GM13976 (cell line): ENCODE data around the gene FGF14.

ENCODE experiments used
- DNase-seq: peaks from one replicate; pipeline ENCODE4 v3.0.0; 2012; ENCODE audit warnings: low spot score
- CTCF ChIP-seq: IDR thresholded peaks from 2 replicates; pipeline ENCODE4 v1.5.1; 2012; ENCODE audit warnings: borderline replicate concordance, mild to moderate bottlenecking; ENCODE audit not compliant: insufficient read depth; ENCODE audit errors: extremely low read depth, missing control alignments, control extremely low read depth
- in situ Hi-C: fragments of 300-500 bp; cut with MboI; formaldehyde crosslinking; loops from one replicate; pipeline ENCODE4 v1.12.0; 2022; ENCODE audit warnings: low sequenced_read_pairs, mixed read lengths, inconsistent platforms; ENCODE audit not compliant: unreplicated experiment

FGF14 gene

DNA sequence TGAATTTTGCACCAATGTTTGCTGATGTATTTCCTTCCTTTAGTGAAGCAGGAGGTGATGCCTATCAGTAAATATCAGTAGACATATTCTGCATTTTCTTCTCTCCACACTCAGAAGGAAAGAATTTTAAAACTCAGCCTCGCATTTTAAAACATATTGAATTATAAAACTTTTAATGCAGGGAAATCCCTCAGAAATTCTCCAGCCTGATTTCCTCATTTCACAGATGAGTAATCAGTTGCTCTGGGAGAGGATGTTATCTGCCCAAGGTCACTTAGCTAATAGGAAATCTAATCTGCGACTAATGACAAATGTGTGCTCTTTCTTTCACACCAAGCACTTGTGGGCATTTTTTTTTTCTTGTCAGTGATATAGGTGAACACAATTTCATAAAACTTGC is 628.8 kb downstream of the FGF14 start:
- TF ChIP-seq CTCF = no peak
- in situ Hi-C loops = loop anchor here (25.0 kb wide), 1 partner anchor 611 kb away; no protein-coding TSS in a partner anchor
- DNase-seq = no peak

- no peak for TF ChIP-seq CTCF
- in situ Hi-C loops = loop anchor here (25.0 kb wide), 1 partner anchor 605 kb away; no protein-coding TSS in a partner anchor
- DNase-seq = no peak
Observed at GRCh38 chr13:101767131-101767530, 634.7 kb downstream of the FGF14 start.

DNA sequence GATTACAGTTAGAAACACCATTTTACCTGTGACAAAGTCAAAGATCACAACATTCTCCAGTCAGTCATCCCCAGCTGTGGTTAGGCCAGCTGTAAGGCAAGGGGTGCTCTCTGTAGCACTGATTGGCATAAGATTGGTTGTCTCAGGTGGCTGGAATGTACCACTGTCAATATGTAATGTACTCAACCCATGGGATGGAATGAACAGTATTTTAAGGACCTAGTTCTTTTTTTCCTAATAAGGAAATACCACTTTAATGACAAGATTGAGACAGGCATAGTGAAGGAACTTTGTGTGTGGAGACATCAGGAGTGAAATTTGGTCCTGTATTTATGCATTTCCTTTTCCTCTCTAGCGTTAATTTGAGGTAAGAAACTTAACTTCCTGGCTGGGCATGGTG is 638.7 kb downstream of the FGF14 start:
- DNase-seq = no peak
- TF ChIP-seq CTCF = no peak
- in situ Hi-C loops = loop anchor here (25.0 kb wide), 1 partner anchor 601 kb away; no protein-coding TSS in a partner anchor

DNA sequence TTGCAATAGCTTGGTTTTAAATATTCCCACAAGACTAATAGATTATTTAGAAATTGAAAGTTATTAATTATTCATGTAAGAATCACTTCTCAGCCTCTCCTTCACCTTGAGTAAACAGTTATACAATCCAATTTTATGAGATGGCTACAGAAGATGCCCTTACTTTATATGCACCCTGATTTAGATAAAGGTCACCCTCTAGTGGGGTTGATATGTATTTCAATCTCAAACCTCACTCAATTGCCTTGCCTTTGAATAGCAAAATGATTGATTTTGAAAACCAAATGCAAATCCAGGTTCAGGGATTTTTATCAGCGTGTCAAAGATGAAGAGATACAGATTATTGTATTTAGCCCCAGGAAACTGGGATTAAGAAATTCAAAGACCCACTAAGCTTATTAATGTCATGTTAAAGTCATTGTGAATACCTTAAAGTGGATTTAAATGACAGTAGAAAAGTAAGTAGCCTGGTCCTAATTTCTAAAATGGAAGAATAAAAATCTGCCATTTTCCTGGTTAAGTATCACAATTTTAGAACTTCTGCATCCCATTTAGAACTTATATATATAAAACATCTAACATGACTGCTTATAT is 644.3 kb downstream of the FGF14 start:
- DNase-seq = peak; percentile 17
- peak; percentile 26 for TF ChIP-seq CTCF
- in situ Hi-C loops = loop anchor here (10.0 to 25.0 kb wide), 2 partner anchors 243 to 595 kb away; no protein-coding TSS in a partner anchor

- DNase-seq = no peak
- TF ChIP-seq CTCF = no peak
- in situ Hi-C loops = loop anchor here (10.0 to 25.0 kb wide), 2 partner anchors 241 to 593 kb away; no protein-coding TSS in a partner anchor
Observed at GRCh38 chr13:101755228-101755887, 646.5 kb downstream of the FGF14 start.

DNA sequence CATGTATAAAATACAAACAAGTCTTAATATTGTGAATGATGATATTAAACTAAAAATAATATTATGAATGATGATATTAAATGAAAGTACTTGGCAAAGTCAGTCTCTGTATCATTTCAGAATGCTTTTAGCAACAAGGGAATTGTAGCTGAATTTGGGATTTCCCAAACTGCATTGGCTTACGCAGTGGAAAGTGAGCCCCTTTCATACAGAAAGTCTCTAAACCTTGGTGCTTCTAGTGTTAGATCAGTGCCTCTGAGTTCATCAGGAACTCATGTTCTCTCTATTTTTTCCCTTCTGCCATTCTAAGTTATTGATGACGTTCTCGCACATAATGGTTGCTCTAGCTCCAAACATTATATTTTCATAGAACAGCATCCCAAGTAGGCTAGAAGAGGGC is 649.4 kb downstream of the FGF14 start:
- in situ Hi-C loops = loop anchor here (10.0 to 25.0 kb wide), 2 partner anchors 238 to 590 kb away; no protein-coding TSS in a partner anchor
- no peak for TF ChIP-seq CTCF
- no peak for DNase-seq
